Lower leg skin (tissue), 3 donors: ENCODE results near the gene PRELID3B.

Experiments
- POLR2A ChIP-seq, 2 donors: fragments of 450-650 bp; IDR thresholded peaks; one replicate each; pipeline ENCODE4 v1.6.1; 2016 to 2017; ENCODE audit warnings: antibody characterized with exemption in 2 of 2, mild to moderate bottlenecking in 1 of 2, moderate library complexity in 1 of 2
- TF ChIP-seq, protein P1 (sequence below), 3 donors: fragments of 450-650 bp; IDR thresholded peaks; one replicate each; pipeline ENCODE4 v1.5.1; 2016; ENCODE audit warnings: antibody characterized with exemption in 3 of 3, mild to moderate bottlenecking in 3 of 3, moderate library complexity in 2 of 3

GRCh38 chr20:59074456-59074855, 31.9 kb upstream of the PRELID3B start:
- TF ChIP-seq, protein P1, sequence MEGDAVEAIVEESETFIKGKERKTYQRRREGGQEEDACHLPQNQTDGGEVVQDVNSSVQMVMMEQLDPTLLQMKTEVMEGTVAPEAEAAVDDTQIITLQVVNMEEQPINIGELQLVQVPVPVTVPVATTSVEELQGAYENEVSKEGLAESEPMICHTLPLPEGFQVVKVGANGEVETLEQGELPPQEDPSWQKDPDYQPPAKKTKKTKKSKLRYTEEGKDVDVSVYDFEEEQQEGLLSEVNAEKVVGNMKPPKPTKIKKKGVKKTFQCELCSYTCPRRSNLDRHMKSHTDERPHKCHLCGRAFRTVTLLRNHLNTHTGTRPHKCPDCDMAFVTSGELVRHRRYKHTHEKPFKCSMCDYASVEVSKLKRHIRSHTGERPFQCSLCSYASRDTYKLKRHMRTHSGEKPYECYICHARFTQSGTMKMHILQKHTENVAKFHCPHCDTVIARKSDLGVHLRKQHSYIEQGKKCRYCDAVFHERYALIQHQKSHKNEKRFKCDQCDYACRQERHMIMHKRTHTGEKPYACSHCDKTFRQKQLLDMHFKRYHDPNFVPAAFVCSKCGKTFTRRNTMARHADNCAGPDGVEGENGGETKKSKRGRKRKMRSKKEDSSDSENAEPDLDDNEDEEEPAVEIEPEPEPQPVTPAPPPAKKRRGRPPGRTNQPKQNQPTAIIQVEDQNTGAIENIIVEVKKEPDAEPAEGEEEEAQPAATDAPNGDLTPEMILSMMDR (IDR thresholded peaks at IDR 0.05), result no peak
- TF ChIP-seq POLR2A (IDR thresholded peaks at IDR 0.05), result no peak
